ENCODE data around the gene RSRC1. TPM values are rescaled to one million over a fixed set of nuclear protein-coding genes. Genes with fewer than 3 reads are reported as not detected.
A peak's percentile ranks its signal among the peaks of the same experiment; 100 is the strongest.

Gene RSRC1
- total and polyA plus RNA-seq, 12 donors = 12.6 to 27.6 (median 21.4) TPM

- peak overlapping the region in 5 of 10 donors; percentile 19 to 56 (median 48) for H3K4me3 ChIP-seq
- intact Hi-C loops (cut with DNase I) = no loop called here
- H3K36me3 ChIP-seq = no peaks in the 10 kb centered on the region
- TF ChIP-seq CTCF (IDR thresholded peaks at IDR 0.05) = no peak
- H3K27ac ChIP-seq = no peak overlapping the region
- H3K9me3 ChIP-seq = no peaks in the 10 kb centered on the region
- WGBS, 2 donors = 3 to 5% methylated on average over 37 of the region's 37 CpGs
- peaks cover 5 to 75% (median 36%) of the 10 kb centered on the region in 9 donors for H3K4me1 ChIP-seq
- ATAC-seq (no peak), DNase-seq (no peak)
- peaks cover 41 to 80% (median 74%) of the 10 kb centered on the region in 7 donors for H3K27me3 ChIP-seq
Observed at GRCh38 chr3:158106766-158107471, 3.0 kb upstream of the RSRC1 start.

- intact Hi-C loops (cut with DNase I) = no loop called here
- no peak for DNase-seq
- no peak for ATAC-seq
- 10 to 19% methylated on average over 15 of the region's 15 CpGs for WGBS, 2 donors
- no peaks in the 10 kb centered on the region for H3K9me3 ChIP-seq
- H3K36me3 ChIP-seq = no peaks in the 10 kb centered on the region
- H3K4me3 ChIP-seq = peak overlapping the region in 1 of 10 donors; percentile 50
- TF ChIP-seq CTCF (IDR thresholded peaks at IDR 0.05) = no peak
- H3K4me1 ChIP-seq = peaks cover 5 to 74% (median 36%) of the 10 kb centered on the region in 9 donors
- H3K27me3 ChIP-seq = peaks cover 32 to 71% (median 64%) of the 10 kb centered on the region in 7 donors
- H3K27ac ChIP-seq = no peak overlapping the region
Observed at GRCh38 chr3:158107605-158108444, 2.1 kb upstream of the RSRC1 start.

GRCh38 chr3:158108445-158108985 is 1.4 kb upstream of the RSRC1 start:
- TF ChIP-seq CTCF (IDR thresholded peaks at IDR 0.05) = no peak
- H3K27ac ChIP-seq = no peak overlapping the region
- H3K4me3 ChIP-seq = no peak overlapping the region
- H3K9me3 ChIP-seq = peaks cover 0 to 6% (median 0%) of the 10 kb centered on the region in 11 donors
- ATAC-seq (no peak), DNase-seq (no peak)
- intact Hi-C loops (cut with DNase I) = no loop called here
- H3K36me3 ChIP-seq = no peaks in the 10 kb centered on the region
- WGBS, 2 donors = 11 to 24% methylated on average over 2 of the region's 2 CpGs
- H3K4me1 ChIP-seq = peaks cover under 1 to 68% (median 30%) of the 10 kb centered on the region in 9 donors
- H3K27me3 ChIP-seq = peaks cover 26 to 64% (median 58%) of the 10 kb centered on the region in 7 donors

GRCh38 chr3:158109295-158109803 is 540 bp upstream of the RSRC1 start:
- no peaks in the 10 kb centered on the region for H3K36me3 ChIP-seq
- 4 to 10% methylated on average over 9 of the region's 9 CpGs for WGBS, 2 donors
- peaks cover 20 to 55% (median 49%) of the 10 kb centered on the region in 7 donors for H3K27me3 ChIP-seq
- DNase-seq (no peak), ATAC-seq (no peak)
- no peak for TF ChIP-seq CTCF (IDR thresholded peaks at IDR 0.05)
- peak overlapping the region in 6 of 10 donors; percentile 49 to 86 (median 76) for H3K27ac ChIP-seq
- peaks cover 0 to 14% (median 0%) of the 10 kb centered on the region in 11 donors for H3K9me3 ChIP-seq
- peak overlapping the region; percentile 63 to 97 (median 84) for H3K4me3 ChIP-seq
- intact Hi-C loops (cut with DNase I) = no loop called here
- peaks cover 0 to 59% (median 29%) of the 10 kb centered on the region in 9 donors for H3K4me1 ChIP-seq
